ENCODE measurements around the gene CSNK1A1L.

The CSNK1A1L gene

GRCh38 chr13:37105251-37105714, at the start of gene CSNK1A1L:
TSS of gene CSNK1A1L (minus strand) at chr13:37105664. CDS start at chr13:37105256, 408 bp downstream.
- Mint-ChIP-seq H3K27ac (peak within 1 kb of the TSS; percentile 33 to 47 (median 40)), H3K4me3 (no peak within 1 kb of the TSS), H3K27me3 (ENCODE audit: low read depth) (no peaks in the 10 kb centered on the region), H3K4me1 (peaks cover 56% of the 10 kb centered on the region), H3K36me3 (ENCODE audit: low read depth) (no peaks in the 10 kb centered on the region), H3K9me3 (no peaks in the 10 kb centered on the region)
- no peak for TF ChIP-seq CTCF (IDR thresholded peaks at IDR 0.05; ENCODE audit: unreplicated experiment in 3 of 3)

- no peak for TF ChIP-seq CTCF (IDR thresholded peaks at IDR 0.05; ENCODE audit: unreplicated experiment in 3 of 3)
- H3K27me3 Mint-ChIP-seq (ENCODE audit: low read depth): no peaks in the 10 kb centered on the region
- H3K4me1 Mint-ChIP-seq: peaks cover 12% of the 10 kb centered on the region
- H3K4me3 Mint-ChIP-seq: no peak overlapping the region
- no peak overlapping the region for H3K27ac Mint-ChIP-seq
- H3K9me3 Mint-ChIP-seq: peaks cover 10% of the 10 kb centered on the region
- no peaks in the 10 kb centered on the region for H3K36me3 Mint-ChIP-seq (ENCODE audit: low read depth)
Measured at GRCh38 chr13:37149380-37149779, 43.9 kb upstream of the CSNK1A1L start.

- no peak for TF ChIP-seq CTCF (IDR thresholded peaks at IDR 0.05; ENCODE audit: unreplicated experiment in 3 of 3)
- Mint-ChIP-seq H3K4me1 (peaks cover 21% of the 10 kb centered on the region), H3K27ac (peak overlapping the region in 1 of 3 experiments; percentile 66), H3K27me3 (ENCODE audit: low read depth) (no peaks in the 10 kb centered on the region), H3K36me3 (ENCODE audit: low read depth) (no peaks in the 10 kb centered on the region), H3K4me3 (no peak overlapping the region), H3K9me3 (peaks cover 10% of the 10 kb centered on the region)
Measured at GRCh38 chr13:37148501-37148900, 43.0 kb upstream of the CSNK1A1L start.

- peak overlapping the region in 2 of 3 experiments; percentile 73 to 79 for H3K27ac Mint-ChIP-seq
- H3K27me3 Mint-ChIP-seq (ENCODE audit: low read depth): no peaks in the 10 kb centered on the region
- peaks cover 7% of the 10 kb centered on the region for H3K9me3 Mint-ChIP-seq
- H3K4me3 Mint-ChIP-seq: no peak overlapping the region
- H3K4me1 Mint-ChIP-seq: peaks cover 25% of the 10 kb centered on the region
- no peak for TF ChIP-seq CTCF (IDR thresholded peaks at IDR 0.05; ENCODE audit: unreplicated experiment in 3 of 3)
- no peaks in the 10 kb centered on the region for H3K36me3 Mint-ChIP-seq (ENCODE audit: low read depth)
Measured at GRCh38 chr13:37144661-37145060, 39.2 kb upstream of the CSNK1A1L start.

- H3K4me1 Mint-ChIP-seq: peaks cover 25% of the 10 kb centered on the region
- H3K4me3 Mint-ChIP-seq: no peak overlapping the region
- no peak for TF ChIP-seq CTCF (IDR thresholded peaks at IDR 0.05; ENCODE audit: unreplicated experiment in 3 of 3)
- H3K27me3 Mint-ChIP-seq (ENCODE audit: low read depth): no peaks in the 10 kb centered on the region
- peak overlapping the region in 2 of 3 experiments; percentile 76 to 79 for H3K27ac Mint-ChIP-seq
- H3K9me3 Mint-ChIP-seq: peaks cover 5% of the 10 kb centered on the region
- no peaks in the 10 kb centered on the region for H3K36me3 Mint-ChIP-seq (ENCODE audit: low read depth)
Measured at GRCh38 chr13:37143911-37144310, 38.4 kb upstream of the CSNK1A1L start.

- no peak for TF ChIP-seq CTCF (IDR thresholded peaks at IDR 0.05; ENCODE audit: unreplicated experiment in 3 of 3)
- Mint-ChIP-seq H3K9me3 (peaks cover 5% of the 10 kb centered on the region), H3K36me3 (ENCODE audit: low read depth) (no peaks in the 10 kb centered on the region), H3K27me3 (ENCODE audit: low read depth) (no peaks in the 10 kb centered on the region), H3K4me3 (no peak overlapping the region), H3K27ac (peak overlapping the region in 1 of 3 experiments; percentile 79), H3K4me1 (peaks cover 29% of the 10 kb centered on the region)
Measured at GRCh38 chr13:37142877-37143276, 37.4 kb upstream of the CSNK1A1L start.

All from nephron (organoid).